ENCODE results near the gene GALNT7. TPM values are rescaled to one million over a fixed set of nuclear protein-coding genes. Genes with fewer than 3 reads are reported as not detected.

GALNT7 gene
- total RNA-seq, 1 donor from 2014 or later: 63.9 TPM

DNA sequence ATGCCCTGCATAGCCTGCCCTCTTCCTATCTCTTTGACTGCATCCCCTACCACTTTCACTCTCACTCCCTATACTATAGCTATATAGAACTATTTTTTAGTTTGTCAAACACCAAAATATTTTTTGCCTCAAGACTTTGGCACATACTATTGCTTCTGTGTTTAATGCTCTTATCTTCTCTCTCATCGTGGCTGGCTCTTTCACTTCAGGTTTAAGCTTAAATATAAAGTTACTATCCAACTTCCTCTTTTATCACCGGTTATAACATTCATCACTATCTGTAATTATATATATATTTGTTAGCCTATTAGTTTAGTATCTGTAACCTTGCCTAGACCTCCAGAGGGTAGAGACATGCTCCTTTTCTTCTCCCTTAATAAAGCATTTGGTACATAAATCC, 177.0 kb downstream of the GALNT7 start:
- no peak overlapping the region for H3K27ac Mint-ChIP-seq
- no peaks in the 10 kb centered on the region for H3K9me3 Mint-ChIP-seq
- no peaks in the 10 kb centered on the region for H3K4me1 Mint-ChIP-seq (ENCODE audit: unreplicated experiment)
- no peaks in the 10 kb centered on the region for H3K27me3 Mint-ChIP-seq
- H3K36me3 Mint-ChIP-seq: no peaks in the 10 kb centered on the region
- TF ChIP-seq, protein P1, sequence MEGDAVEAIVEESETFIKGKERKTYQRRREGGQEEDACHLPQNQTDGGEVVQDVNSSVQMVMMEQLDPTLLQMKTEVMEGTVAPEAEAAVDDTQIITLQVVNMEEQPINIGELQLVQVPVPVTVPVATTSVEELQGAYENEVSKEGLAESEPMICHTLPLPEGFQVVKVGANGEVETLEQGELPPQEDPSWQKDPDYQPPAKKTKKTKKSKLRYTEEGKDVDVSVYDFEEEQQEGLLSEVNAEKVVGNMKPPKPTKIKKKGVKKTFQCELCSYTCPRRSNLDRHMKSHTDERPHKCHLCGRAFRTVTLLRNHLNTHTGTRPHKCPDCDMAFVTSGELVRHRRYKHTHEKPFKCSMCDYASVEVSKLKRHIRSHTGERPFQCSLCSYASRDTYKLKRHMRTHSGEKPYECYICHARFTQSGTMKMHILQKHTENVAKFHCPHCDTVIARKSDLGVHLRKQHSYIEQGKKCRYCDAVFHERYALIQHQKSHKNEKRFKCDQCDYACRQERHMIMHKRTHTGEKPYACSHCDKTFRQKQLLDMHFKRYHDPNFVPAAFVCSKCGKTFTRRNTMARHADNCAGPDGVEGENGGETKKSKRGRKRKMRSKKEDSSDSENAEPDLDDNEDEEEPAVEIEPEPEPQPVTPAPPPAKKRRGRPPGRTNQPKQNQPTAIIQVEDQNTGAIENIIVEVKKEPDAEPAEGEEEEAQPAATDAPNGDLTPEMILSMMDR (conservative IDR thresholded peaks at IDR 0.05): no peak
- no peak overlapping the region for H3K4me3 Mint-ChIP-seq
- no peak for DNase-seq (ENCODE audit: extremely low spot score, unreplicated experiment)

DNA sequence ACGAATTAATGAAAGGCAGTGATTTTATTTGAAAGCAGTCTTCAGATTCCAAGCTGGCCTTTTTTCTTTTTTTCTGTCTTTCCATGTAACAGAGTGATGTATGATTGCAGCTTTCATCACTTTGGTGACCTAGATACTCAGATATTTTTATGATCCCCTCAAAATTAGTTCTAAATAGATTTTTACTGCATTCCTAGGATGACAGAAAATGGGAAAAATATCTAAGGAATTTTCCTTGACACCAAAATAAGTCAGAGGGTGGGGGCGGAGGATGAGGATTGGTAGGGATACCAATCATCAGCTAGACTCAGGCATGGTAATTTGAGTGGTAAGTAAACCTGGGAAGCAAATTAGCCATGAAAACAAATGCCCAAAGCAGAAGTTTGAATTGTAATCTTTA, 177.5 kb downstream of the GALNT7 start:
- TF ChIP-seq, protein P1 (conservative IDR thresholded peaks at IDR 0.05): no peak
- H3K9me3 Mint-ChIP-seq: no peaks in the 10 kb centered on the region
- no peak overlapping the region for H3K27ac Mint-ChIP-seq
- H3K4me1 Mint-ChIP-seq (ENCODE audit: unreplicated experiment): no peaks in the 10 kb centered on the region
- no peak for DNase-seq (ENCODE audit: extremely low spot score, unreplicated experiment)
- no peaks in the 10 kb centered on the region for H3K27me3 Mint-ChIP-seq
- no peak overlapping the region for H3K4me3 Mint-ChIP-seq
- H3K36me3 Mint-ChIP-seq: no peaks in the 10 kb centered on the region

DNA sequence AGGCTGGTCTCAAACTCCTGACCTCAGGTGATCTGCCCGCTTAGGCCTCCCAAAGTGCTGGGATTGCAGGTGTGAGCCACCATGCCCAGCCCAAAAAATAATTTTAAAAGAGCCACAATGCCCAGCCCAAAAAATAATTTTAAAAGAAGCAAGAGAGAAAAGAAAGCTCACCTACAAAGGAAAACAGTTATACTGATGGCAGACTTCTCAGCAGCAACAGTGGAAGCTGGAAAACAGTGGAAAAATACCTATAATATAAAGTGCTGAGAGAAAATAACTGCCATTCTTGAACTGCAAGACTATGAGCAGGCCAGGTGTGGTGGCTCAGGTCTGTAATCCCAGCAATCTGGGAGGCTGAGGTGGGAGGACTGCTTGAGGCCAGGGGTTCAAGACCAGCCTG, 178.9 kb downstream of the GALNT7 start:
- Mint-ChIP-seq H3K36me3 (no peaks in the 10 kb centered on the region), H3K4me3 (no peak overlapping the region), H3K27me3 (no peaks in the 10 kb centered on the region), H3K9me3 (no peaks in the 10 kb centered on the region), H3K4me1 (ENCODE audit: unreplicated experiment) (no peaks in the 10 kb centered on the region), H3K27ac (no peak overlapping the region)
- TF ChIP-seq, protein P1 (conservative IDR thresholded peaks at IDR 0.05): no peak
- DNase-seq (ENCODE audit: extremely low spot score, unreplicated experiment): no peak

DNA sequence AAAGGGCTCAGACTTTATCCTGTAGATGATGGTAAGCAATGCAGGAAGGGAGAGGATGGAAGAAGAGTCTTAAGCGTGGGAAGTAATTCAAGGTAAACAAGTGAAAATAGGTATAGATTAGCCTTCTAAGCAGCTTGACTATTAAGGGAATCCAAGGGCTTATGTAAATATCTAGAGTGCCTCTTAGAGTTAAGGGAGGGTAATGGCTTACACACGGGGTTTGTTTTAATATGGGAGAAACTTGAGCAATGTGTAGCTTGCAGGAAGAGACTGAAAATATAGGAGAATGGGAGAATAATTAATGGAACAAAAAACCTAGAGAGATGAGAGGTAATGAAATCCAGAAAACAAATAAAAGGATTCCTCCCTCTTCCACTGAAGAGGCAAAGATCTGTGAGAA, 189.3 kb downstream of the GALNT7 start:
- DNase-seq (ENCODE audit: extremely low spot score, unreplicated experiment): no peak
- Mint-ChIP-seq H3K4me1 (ENCODE audit: unreplicated experiment) (no peaks in the 10 kb centered on the region), H3K36me3 (no peaks in the 10 kb centered on the region), H3K27ac (no peak overlapping the region), H3K27me3 (no peaks in the 10 kb centered on the region), H3K9me3 (no peaks in the 10 kb centered on the region), H3K4me3 (no peak overlapping the region)
- TF ChIP-seq, protein P1 (conservative IDR thresholded peaks at IDR 0.05): no peak

DNA sequence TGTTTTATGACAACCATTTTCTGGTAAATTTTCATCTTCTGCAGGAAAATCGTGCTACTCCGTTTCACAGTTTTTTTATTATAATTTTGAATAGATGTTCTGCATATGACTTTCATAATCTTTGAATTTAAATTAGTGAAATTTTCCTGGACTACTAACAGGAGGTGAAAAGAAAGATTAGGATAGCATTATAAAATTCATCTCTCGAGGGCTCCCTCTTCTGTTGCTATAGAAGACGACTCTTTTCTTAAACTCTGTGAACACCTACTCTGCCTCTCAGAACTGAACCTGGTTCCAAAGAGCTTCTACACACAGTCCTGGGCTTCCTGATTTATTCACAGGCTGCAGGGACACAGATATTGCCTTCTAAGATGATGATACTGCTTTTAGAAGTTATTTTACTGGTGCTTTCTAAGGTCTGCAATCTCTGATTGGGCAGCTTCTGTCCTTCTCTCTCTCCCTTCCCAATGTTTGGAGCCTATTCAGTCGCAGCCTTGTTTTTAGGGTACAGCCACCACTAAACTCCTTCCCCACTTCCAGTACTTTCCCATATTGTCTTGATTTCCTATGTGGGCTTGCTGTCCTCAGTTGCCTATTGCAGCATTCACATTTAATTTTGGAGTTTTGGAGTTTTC, 192.1 kb downstream of the GALNT7 start:
- TF ChIP-seq, protein P1 (conservative IDR thresholded peaks at IDR 0.05): peak; percentile 53
- Mint-ChIP-seq H3K27me3 (no peaks in the 10 kb centered on the region), H3K9me3 (no peaks in the 10 kb centered on the region), H3K4me3 (no peak overlapping the region), H3K27ac (no peak overlapping the region), H3K36me3 (no peaks in the 10 kb centered on the region), H3K4me1 (ENCODE audit: unreplicated experiment) (no peaks in the 10 kb centered on the region)
- no peak for DNase-seq (ENCODE audit: extremely low spot score, unreplicated experiment)

DNA sequence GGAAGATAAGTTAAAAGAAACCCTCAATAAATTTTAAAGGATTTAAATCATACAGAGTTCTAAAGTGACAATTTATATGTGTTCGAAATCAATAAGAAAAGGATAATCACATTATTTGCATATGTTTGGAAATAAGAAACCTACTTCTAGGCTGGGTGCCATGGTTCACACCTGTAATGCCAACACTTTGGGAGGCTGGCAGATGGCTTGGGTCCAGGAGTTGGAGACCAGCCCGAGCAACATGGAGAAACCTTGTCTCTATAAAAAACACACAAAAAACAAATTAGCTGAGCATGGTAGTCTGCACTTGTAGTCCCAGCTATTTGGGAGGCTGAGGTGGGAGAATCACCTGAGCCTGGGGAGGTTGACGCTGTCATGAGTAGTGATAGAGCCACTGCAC, 194.1 kb downstream of the GALNT7 start:
- Mint-ChIP-seq H3K36me3 (no peaks in the 10 kb centered on the region), H3K4me3 (no peak overlapping the region), H3K4me1 (ENCODE audit: unreplicated experiment) (no peaks in the 10 kb centered on the region), H3K9me3 (no peaks in the 10 kb centered on the region), H3K27me3 (no peaks in the 10 kb centered on the region), H3K27ac (no peak overlapping the region)
- DNase-seq (ENCODE audit: extremely low spot score, unreplicated experiment): no peak
- TF ChIP-seq, protein P1 (conservative IDR thresholded peaks at IDR 0.05): no peak

Data from type B pancreatic cell (in vitro differentiated cells).